RWPE2 (cell line): ENCODE results near the gene ARHGEF7.

Source experiments
- ATAC-seq: fragments of 200-7000 bp; cut with Tn5 transposase; 3 replicates; pipeline ENCODE4 v1.9.1; 2021; ENCODE audit warnings: low read depth
- DNase-seq: peaks from one replicate; pipeline ENCODE4 v3.0.0-alpha.2; 2020; ENCODE audit warnings: low spot score
- H3K27ac ChIP-seq: fragments of 450-650 bp; 2 replicates; pipeline ENCODE4 v1.5.1; 2017; ENCODE audit warnings: mild to moderate bottlenecking; ENCODE audit not compliant: poor library complexity, severe bottlenecking
- H3K27me3 ChIP-seq: fragments of 250-450 bp; sonication (Bioruptor Pico); 2 replicates; pipeline ENCODE4 v1.5.1; 2021; ENCODE audit warnings: mild to moderate bottlenecking, moderate library complexity; ENCODE audit not compliant: insufficient read depth, poor library complexity, severe bottlenecking
- H3K36me3 ChIP-seq: fragments of 250-450 bp; sonication (Bioruptor Pico); 2 replicates; pipeline ENCODE4 v1.5.1; 2020; ENCODE audit warnings: low read depth, mild to moderate bottlenecking, moderate library complexity
- H3K4me1 ChIP-seq: fragments of 250-450 bp; sonication (Bioruptor Pico); 2 replicates; pipeline ENCODE4 v1.5.1; 2021; ENCODE audit warnings: mild to moderate bottlenecking, moderate library complexity; ENCODE audit not compliant: insufficient read depth, poor library complexity, severe bottlenecking
- H3K4me3 ChIP-seq: fragments of 250-450 bp; sonication (Bioruptor Pico); 2 replicates; pipeline ENCODE4 v1.5.1; 2021; ENCODE audit warnings: mild to moderate bottlenecking, moderate library complexity; ENCODE audit not compliant: severe bottlenecking
- H3K9me3 ChIP-seq: fragments of 250-450 bp; sonication (Bioruptor Pico); 2 replicates; pipeline ENCODE4 v1.5.1; 2021; ENCODE audit warnings: mild to moderate bottlenecking, moderate library complexity; ENCODE audit not compliant: severe bottlenecking
- CTCF ChIP-seq: fragments of 450-650 bp; IDR thresholded peaks from one replicate; pipeline ENCODE4 v1.5.1; 2017; ENCODE audit warnings: mild to moderate bottlenecking, moderate library complexity; ENCODE audit not compliant: poor library complexity, severe bottlenecking

ARHGEF7 gene

GRCh38 chr13:111132948-111133347, 17.8 kb downstream of the ARHGEF7 start:
- H3K4me3 ChIP-seq: no peak overlapping the region

GRCh38 chr13:111139452-111139851, 24.3 kb downstream of the ARHGEF7 start:
- TF ChIP-seq CTCF: no peak
- DNase-seq (no peak), ATAC-seq (no peak)
- H3K27me3 ChIP-seq: peaks cover 53% of the 10 kb centered on the region
- H3K4me1 ChIP-seq: no peaks in the 10 kb centered on the region
- no peak overlapping the region for H3K4me3 ChIP-seq
- H3K36me3 ChIP-seq: no peaks in the 10 kb centered on the region
- H3K9me3 ChIP-seq: no peaks in the 10 kb centered on the region
- no peak overlapping the region for H3K27ac ChIP-seq

More at GRCh38 chr13:111132948-111133347, 17.8 kb downstream of the ARHGEF7 start:
- Histone ChIP-seq H3K9me3 (no peaks in the 10 kb centered on the region), H3K36me3 (no peaks in the 10 kb centered on the region), H3K4me1 (no peaks in the 10 kb centered on the region), H3K27me3 (peaks cover 35% of the 10 kb centered on the region), H3K27ac (no peak overlapping the region)
- ATAC-seq (no peak), DNase-seq (no peak)
- no peak for TF ChIP-seq CTCF

GRCh38 chr13:111139873-111140561, 24.9 kb downstream of the ARHGEF7 start:
- Histone ChIP-seq H3K9me3 (no peaks in the 10 kb centered on the region), H3K4me1 (no peaks in the 10 kb centered on the region), H3K36me3 (no peaks in the 10 kb centered on the region), H3K27me3 (peaks cover 55% of the 10 kb centered on the region), H3K4me3 (no peak overlapping the region), H3K27ac (no peak overlapping the region)
- DNase-seq: no peak
- ATAC-seq: no peak
- TF ChIP-seq CTCF: no peak

GRCh38 chr13:111140562-111141105, 25.5 kb downstream of the ARHGEF7 start:
- no peak overlapping the region for H3K4me3 ChIP-seq
- no peaks in the 10 kb centered on the region for H3K4me1 ChIP-seq
- no peak for ATAC-seq
- H3K27ac ChIP-seq: no peak overlapping the region
- H3K27me3 ChIP-seq: peaks cover 52% of the 10 kb centered on the region
- TF ChIP-seq CTCF: no peak
- H3K36me3 ChIP-seq: no peaks in the 10 kb centered on the region
- no peak for DNase-seq
- no peaks in the 10 kb centered on the region for H3K9me3 ChIP-seq

GRCh38 chr13:111142472-111142871, 27.4 kb downstream of the ARHGEF7 start:
- TF ChIP-seq CTCF: no peak
- DNase-seq (no peak), ATAC-seq (no peak)
- no peaks in the 10 kb centered on the region for H3K36me3 ChIP-seq
- peaks cover 52% of the 10 kb centered on the region for H3K27me3 ChIP-seq
- no peak overlapping the region for H3K27ac ChIP-seq
- H3K4me1 ChIP-seq: no peaks in the 10 kb centered on the region
- H3K9me3 ChIP-seq: no peaks in the 10 kb centered on the region
- no peak overlapping the region for H3K4me3 ChIP-seq
